Measurements from ENCODE around the gene SLC26A11. TPM values are rescaled to one million over a fixed set of nuclear protein-coding genes. Genes with fewer than 3 reads are reported as not detected.

SLC26A11 gene
- 10.6 and 13.0 TPM in 2 replicates for total RNA-seq
- polyA plus RNA-seq (2012), result 13.4 TPM

DNA sequence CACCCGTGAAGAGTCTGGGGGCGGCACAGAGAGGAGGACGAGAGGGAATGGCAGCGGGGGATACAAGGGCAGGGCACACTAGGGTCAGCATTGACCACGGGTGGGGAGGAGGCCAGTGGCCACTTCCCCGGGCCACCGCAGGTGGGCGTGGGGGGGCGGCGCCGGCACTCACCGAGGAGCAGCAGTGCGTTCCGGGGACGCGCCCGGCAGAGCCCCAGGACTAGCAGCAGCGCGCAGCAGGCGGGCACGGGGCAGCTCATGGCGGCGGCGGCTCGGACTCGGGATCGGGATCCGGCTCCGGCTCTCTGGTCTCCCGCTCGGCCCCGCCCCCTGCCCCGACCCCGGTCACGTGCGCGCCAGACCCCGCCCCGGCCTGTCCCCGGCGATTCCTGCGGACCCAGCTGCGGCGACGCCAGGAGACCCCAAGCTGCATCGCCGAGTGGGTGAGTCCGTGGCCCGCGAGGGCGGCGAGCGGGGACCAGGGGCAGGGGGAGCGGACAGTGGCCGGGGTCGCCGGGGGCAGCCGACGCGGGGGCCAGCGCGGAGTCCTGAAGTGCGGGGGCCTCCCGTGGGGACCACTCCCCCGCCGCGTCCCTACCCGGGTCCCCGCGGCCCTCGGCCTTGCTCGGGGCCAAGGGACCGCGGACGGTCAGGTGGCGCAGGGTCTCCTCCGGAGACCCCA, at the start of gene SLC26A11, which contains the start of gene SGSH:
Gene SLC26A11, plus strand, starts transcription at position 374 of the 682 bp plus-strand sequence. CDS start 1,134 bp downstream, outside the sequence.
Gene SGSH, minus strand, starts transcription at position 280 of the 682 bp plus-strand sequence. Its CDS starts 20 bp downstream, at position 260.
- DNase-seq (ENCODE audit: low read depth), result peak; percentile 71

DNA sequence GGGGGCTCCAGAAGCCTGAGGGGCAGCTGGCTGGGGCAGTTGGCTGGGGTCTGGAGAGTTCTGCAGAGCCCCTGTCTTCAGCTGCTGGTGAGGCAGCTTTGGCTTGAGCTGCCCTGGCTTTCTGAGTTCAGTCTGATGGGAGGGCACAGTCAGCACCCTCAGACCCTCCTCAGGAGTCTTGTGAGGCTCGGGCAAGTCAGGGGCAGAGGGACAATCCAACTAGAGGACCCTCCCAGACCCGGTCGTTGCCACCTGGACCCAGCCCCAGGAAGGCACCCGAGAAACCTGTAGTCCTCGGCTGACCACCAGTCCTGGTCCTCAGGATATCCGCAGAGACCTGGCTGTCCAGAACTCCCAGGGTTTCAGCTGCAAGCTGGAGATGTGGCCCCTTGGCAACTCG, 48.5 kb upstream of the SLC26A11 start:
- no peak for DNase-seq (ENCODE audit: low read depth)

DNA sequence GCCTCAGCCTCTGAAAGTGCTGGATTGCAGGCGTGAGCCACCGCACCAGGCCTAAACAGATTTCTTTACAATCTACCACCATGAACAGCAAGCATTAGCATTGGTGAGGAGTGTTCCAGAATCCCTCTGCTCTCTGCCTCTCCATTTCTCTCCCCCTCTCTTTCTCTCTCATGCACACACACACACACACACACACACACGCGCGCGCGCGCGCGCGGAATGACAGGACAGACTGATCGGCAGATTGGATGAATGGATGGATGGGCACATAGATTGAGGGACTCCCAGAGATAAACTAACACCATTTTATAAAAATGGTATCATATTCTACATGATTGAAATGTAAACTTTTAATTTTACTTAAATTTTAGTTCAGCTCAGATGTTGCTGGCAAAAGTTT, 47.1 kb upstream of the SLC26A11 start:
- DNase-seq (ENCODE audit: low read depth), result no peak

DNA sequence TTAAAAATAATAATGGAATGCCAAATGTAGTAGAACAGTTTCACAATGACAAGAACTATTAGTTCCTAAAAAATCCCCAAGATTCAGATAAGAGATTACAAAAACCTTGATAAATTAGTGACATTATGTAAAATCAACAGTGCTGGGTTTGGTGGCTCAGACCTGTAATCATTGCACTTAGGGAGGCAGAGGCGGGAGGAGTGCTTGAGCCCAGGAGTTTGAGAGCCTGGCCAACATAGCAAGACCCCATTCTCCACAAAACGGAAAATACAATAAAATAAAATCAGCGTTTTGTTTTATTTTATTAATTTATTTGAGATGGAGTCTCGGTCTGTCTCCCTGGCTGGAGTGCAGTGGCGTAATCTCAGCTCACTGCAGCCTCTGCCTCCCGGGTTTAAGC, 46.3 kb upstream of the SLC26A11 start:
- DNase-seq (ENCODE audit: low read depth), result no peak

DNA sequence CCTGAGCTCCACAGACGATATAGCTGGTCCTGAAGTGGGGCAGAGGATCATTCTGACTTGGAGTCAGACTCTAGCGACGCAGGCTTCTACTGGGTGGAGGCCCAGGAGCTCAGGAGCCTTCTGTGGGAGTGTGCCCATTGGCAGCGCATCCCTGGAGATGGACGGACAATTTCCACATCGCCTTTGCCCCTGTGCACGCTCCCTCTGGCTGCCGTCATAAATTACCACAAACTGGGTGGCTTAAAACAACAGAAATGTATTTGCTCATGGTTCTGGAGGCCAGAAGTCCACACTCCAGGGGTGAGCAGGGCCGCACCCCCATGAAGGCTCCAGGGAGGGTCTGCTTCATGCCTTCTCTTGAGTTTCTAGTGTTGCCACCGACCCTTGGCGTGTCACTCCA, 43.5 kb upstream of the SLC26A11 start:
- no peak for DNase-seq (ENCODE audit: low read depth)

DNA sequence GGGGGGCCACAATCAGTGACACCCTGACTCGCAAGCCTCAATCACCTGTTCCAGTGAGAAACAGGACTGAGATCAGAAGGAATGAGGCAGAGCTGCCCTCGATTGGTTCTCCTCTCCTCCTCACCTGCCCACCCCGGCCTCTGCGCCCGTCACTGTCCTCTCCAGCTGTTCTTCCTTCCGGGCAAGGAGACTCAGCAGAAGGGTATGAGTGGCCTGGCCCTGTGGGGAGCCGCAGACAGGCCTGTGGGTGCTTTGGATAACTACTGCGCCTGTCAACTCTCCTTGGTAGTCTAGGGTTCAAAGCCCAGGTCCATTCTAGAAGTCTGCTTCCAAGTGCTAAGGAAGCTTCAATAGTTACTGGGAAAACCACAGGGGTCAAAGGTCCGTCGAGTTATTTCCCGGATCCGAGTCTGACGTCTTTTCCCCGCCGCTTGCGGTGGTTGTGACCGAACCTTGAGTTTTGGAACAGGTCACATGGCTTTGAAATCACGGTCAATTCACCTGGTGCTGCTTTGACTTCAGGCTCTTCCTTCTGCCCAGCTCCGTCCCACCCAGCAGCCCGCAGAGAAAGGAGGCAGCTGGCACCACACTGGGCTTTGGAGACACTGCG, 42.1 kb upstream of the SLC26A11 start:
- peak; percentile 76 for DNase-seq (ENCODE audit: low read depth)

DNA sequence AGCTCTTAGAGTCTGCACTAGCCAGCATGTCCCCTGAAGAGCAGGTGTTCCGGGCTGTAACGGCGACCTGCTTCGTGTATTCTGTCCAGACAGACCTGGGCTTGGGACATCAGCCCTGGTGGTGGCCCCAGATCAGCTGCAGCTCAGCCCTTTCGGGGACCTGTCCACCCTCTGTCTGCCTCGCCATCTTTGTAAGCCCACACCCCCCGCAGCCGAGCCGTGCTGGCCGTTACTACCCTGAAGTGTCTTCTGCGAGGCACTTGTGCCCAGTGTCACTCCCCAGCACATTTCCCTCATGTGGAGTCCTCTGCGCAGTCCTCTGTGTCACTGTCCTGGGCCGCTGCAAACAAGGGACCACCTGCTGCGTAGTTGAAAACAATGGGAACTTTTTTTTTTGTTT, 40.0 kb upstream of the SLC26A11 start:
- DNase-seq (ENCODE audit: low read depth), result no peak

DNA sequence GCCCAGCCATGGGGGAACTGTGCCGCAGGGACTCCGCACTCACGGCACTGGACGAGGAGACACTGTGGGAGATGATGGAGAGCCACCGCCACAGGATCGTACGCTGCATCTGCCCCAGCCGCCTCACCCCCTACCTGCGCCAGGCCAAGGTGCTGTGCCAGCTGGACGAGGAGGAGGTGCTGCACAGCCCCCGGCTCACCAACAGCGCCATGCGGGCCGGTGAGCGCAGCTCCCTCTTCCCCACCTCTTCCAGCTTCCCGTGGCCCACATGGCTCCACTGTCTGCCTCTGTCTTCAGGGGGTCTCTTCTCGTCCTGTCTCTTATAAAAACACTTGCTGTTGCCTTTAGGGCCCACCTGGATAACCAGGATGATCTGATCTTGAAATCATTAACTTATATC, 38.8 kb upstream of the SLC26A11 start:
- no peak for DNase-seq (ENCODE audit: low read depth)

DNA sequence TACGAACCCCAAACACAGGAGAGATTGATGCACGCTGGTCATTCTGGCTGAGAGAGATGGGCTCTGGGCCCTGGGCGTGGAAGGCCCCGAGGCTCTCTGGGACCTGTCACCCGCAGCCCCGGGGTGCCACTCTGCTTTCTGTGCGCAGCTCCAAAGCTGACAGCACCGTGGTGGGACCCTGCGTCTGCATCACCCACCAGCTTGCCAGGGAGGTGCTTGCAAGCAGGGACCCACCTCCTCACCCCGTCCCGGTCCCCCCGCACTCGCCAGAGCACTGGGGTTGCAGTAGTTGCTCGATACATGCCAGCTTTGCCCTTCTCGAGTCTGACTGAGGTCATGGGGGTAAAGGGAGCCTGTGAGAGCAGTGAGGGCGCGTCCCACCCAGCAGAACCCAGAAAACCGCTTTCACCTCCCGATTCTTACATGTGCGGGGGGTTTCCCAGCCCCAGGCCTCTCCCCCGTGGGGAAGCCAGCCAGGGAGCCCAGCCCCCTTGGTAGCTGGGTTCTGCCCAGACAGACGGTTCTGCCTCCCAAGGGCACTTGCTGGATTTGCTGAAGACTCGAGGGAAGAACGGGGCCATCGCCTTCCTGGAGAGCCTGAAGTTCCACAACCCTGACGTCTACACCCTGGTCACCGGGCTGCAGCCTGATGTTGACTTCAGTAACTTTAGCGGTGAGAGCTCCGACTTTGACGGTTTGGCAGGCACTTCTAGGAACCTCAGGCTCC, 37.9 kb upstream of the SLC26A11 start:
- no peak for DNase-seq (ENCODE audit: low read depth)

DNA sequence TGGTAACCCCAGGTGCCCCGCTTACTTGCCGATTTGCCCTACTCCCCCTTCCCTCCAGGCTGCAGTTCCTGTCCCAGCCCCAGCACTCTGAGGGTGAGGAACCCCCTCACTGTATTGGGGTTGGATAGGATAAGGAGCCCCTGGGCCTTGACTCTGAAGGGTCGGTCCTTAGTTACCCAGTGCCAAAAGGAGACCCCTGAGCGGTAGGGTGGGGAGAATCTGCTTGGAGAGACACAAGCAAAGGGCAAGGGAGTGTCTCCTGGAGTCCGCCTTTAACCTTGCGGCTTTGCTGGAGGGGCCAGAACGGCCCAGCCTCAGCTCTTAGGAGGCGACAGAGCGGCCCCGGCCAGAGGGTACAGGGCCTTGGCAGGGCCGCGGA, 37.4 kb upstream of the SLC26A11 start:
- no peak for DNase-seq (ENCODE audit: low read depth)

DNA sequence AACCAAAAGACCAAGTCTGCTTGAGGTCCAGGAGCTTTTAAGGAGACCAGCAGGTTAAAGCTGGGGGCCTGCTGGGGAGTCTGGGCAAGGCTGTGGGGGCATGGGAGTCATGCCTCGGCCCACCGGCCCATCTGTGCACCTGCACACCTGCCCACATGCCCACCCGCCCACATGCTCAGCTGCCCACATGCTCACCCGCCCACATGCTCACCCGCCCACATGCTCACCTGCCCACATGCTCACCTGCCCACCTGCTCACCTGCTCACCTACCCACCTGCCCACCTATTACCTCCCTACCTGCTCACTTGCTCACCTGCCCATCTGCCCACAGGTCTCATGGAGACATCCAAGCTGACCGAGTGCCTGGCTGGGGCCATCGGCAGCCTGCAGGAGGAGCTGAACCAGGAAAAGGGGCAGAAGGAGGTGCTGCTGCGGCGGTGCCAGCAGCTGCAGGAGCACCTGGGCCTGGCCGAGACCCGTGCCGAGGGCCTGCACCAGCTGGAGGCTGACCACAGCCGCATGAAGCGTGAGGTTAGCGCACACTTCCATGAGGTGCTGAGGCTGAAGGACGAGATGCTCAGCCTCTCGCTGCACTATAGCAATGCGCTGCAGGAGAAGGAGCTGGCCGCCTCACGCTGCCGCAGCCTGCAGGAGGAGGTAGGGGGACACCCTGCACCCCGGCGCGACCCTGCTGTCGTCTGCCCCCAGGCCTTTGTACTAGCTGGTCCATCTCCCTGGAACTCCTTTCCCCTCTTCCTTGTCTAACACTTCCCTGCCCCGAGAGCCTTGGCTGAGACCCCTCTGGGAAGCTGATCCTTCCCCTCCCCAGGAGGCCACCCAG, 36.4 kb upstream of the SLC26A11 start:
- DNase-seq (ENCODE audit: low read depth), result no peak

DNA sequence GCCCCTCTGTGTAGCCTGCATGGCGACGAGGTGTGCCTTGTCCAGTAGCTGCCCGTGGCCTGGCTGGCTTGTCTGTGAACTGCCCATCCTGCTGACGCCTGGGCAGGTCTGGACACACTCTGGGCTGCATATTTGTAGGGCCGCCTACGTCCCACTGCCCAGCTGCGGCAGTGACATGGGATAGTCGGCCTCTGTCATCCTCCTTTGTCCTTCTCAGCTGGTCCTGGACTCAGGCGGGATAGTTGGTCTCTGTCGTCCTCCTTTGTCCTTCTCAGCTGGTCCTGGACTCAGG, 35.9 kb upstream of the SLC26A11 start:
- no peak for DNase-seq (ENCODE audit: low read depth)

DNA sequence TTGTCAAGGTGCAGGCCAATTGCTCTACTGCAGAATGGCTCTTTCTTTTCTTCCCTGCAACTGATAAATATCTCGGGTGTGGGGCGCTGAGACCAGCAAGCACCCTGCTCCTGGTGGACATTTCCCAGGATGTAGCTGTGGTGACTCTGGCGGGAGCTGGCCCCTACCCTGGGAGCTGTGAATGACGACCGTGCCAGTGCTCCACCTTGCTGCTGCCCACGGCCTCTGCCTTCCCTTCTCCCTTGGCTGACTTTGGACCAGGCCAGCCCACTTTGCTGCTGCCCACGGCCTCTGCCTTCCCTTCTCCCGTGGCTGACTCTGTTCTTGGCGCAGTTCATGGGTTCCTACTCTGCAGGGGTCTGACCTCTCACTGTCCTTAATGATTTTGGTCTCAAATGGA, 34.3 kb upstream of the SLC26A11 start:
- no peak for DNase-seq (ENCODE audit: low read depth)

DNA sequence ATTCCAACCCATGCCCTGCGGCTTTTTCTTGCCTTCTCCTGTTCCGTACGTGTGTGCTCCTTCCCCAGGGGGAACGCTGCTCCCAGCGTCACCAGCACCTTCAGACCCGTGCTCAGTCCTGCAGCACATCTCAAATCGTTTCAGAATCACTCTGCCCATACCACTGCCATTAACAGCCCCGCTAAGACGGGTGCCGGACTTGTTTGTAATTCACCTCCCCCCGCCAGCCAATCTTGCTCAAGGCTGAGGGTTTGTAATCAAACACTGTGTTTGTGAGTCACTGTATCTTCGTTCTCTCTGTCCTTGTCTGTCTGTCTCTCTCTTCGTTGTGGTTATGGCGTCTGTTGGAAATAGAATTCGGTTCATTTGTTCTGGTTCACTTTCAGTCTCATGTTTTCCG, 33.1 kb upstream of the SLC26A11 start:
- DNase-seq (ENCODE audit: low read depth), result peak; percentile 47

DNA sequence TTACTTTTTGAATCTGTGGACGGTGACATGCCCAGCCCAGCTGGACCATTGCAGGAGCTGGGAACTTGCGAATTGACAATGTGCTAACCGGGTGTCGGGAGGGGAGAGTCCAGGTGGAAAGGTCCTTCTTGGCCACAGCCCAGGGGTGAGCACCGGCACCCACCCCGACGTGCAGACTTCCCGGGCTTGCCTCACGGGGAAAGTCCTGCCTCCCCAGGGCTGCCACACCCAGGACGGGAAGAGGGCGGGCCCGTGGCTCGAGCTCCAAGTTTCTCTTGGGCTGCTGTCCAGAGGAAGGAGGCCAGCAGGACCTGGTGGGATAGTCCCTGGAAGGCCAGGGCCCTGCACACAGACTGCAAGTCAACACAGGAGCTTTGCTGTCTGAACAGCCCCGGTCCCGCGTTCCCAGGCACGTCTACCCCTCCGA, 32.7 kb upstream of the SLC26A11 start:
- peak; percentile 42 for DNase-seq (ENCODE audit: low read depth)

DNA sequence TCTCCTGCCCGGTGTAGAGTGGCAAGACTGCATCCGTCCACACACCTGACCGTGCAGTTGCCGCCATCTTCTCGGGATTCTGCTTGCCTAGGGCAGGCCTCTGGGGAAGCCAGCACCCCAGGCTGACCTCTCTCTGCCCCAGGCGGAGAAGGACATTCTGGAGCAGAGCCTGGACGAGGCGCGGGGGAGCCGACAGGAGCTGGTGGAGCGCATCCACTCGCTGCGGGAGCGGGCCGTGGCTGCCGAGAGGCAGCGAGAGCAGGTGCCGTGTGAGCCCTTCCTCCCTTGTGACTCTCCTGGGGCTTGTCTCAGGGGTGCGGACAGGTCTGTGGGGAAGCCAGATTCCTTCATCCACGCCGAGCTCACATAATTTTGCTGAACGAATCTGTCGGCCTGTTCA, 30.6 kb upstream of the SLC26A11 start:
- DNase-seq (ENCODE audit: low read depth), result no peak

DNA sequence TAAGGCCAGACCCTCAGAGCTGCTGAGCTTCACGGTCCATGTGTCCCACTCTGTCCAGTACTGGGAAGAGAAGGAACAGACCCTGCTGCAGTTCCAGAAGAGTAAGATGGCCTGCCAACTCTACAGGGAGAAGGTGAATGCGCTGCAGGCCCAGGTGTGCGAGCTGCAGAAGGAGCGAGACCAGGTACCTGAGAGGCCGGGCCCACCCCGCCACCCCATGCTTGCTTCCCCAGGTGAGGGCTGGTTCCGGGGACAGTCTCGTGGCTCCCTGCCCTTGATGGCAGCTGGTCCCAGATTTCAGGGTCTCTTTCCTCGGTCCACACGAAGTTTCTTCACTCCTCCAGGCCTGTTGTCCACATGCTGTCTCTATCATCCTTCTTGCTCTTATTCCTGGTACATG, 29.5 kb upstream of the SLC26A11 start:
- DNase-seq (ENCODE audit: low read depth), result no peak

DNA sequence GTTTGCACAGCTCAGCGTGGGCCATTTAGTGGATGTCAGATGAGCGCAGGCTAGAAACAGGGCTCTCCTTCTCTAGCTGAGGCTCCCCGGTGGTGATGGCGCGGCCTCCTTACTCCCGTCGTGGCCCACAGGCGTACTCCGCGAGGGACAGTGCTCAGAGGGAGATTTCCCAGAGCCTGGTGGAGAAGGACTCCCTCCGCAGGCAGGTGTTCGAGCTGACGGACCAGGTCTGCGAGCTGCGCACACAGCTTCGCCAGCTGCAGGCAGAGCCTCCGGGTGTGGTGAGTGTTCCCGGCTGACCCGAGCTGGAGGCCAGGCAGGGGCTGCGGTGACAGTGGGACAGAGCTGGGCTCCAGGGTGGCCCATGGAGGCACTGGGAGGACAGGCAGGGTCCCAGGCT, 29.0 kb upstream of the SLC26A11 start:
- no peak for DNase-seq (ENCODE audit: low read depth)

DNA sequence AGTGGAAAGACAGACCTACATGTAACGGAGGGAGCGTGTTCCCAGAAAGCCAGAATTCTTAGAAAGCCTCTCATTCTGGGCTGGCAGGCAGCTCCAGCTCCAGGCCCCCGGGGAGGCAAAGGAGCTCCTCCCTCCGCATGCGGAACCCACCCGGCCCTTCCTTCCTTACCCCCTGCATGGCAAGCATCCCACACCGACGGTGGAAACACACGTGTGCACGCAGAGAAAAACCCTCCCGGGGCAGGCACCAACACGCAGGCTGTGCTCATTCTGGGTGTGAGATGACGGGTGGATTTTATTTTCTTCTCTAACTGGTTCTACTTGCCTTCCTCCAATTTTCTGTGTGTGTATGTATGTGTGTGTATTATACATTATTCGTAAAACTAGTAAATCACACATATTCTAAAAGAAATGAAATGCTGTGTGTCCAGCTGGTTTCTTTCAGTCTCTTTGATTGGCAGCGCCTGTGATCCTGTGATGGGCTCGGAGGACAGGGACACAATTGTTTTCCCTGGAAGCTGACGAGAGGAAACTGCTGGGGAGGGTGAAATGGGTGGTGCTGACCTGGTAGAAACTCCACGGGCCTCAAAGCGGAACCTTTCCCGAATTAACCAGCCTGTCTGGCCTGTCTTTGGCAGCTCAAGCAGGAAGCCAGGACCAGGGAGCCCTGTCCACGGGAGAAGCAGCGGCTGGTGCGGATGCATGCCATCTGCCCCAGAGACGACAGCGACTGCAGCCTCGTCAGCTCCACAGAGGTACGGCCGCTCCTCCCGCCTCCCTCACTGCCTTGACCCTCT, 28.2 kb upstream of the SLC26A11 start:
- DNase-seq (ENCODE audit: low read depth), result no peak

DNA sequence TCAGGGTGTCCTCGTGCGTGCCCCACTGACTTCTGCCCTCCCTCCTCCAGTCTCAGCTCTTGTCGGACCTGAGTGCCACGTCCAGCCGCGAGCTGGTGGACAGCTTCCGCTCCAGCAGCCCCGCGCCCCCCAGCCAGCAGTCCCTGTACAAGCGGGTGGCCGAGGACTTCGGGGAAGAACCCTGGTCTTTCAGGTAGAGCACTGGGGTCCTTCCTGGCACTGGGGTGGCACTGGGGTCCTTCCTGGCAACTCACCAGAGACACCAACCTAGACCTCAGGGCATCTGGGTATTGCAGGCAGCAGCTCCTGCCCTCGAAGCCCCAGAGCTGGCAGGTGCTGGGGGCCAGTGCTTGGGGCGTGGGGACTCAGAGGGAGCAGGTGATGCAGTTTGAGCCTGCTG, 25.1 kb upstream of the SLC26A11 start:
- DNase-seq (ENCODE audit: low read depth), result no peak
